Tibial artery (tissue), 4 donors: Measurements from ENCODE around the gene MICU2.
"Not testable (repeated sequence)": the region's sequence is repeated elsewhere in the genome, so short reads cannot be mapped to it uniquely, and the experiment has no call there.

ENCODE experiments used
- DNase-seq, 2 donors: peaks; one replicate each; pipeline ENCODE4 v3.0.0-alpha.2; 2019
- H3K27ac ChIP-seq, 2 donors: fragments of 200-600 bp; sonication (generic) in 1 of 2; 1 replicate in 1 of 2; 2 replicates in 1 of 2; pipeline ENCODE4 v1.5.1; 2018 to 2019; ENCODE audit warnings: mild to moderate bottlenecking in 1 of 2
- H3K27me3 ChIP-seq, 2 donors: fragments of 200-600 bp; sonication (generic) in 1 of 2; one replicate each; pipeline versions ENCODE4 v1.5.1 to v1.6.0; 2016 to 2019
- H3K36me3 ChIP-seq, 3 donors: fragments of 200-600 bp; sonication (generic) in 2 of 3; one replicate each; pipeline ENCODE4 v1.5.1; 2016 to 2019; ENCODE audit warnings: mild to moderate bottlenecking in 2 of 3
- H3K4me1 ChIP-seq, 4 donors: fragments of 200-600 bp; sonication (generic) in 2 of 4; 1 replicate in 3 of 4; 2 replicates in 1 of 4; pipeline ENCODE4 v1.5.1; 2016 to 2019
- H3K4me3 ChIP-seq, 2 donors: fragments of 200-600 bp; sonication (generic) in 1 of 2; 1 replicate in 1 of 2; 2 replicates in 1 of 2; pipeline ENCODE4 v1.5.1; 2018 to 2019; ENCODE audit warnings: mild to moderate bottlenecking in 2 of 2
- H3K9me3 ChIP-seq, 3 donors: fragments of 200-600 bp; sonication (generic) in 1 of 3; one replicate each; pipeline ENCODE4 v1.5.1; 2016 to 2019
- CTCF ChIP-seq, 2 experiments: fragments of 200-600 bp in 1 of 2; fragments of 450-650 bp in 1 of 2; IDR thresholded peaks; one replicate each; pipeline ENCODE4 v1.5.1; 2017 to 2019; ENCODE audit warnings: antibody characterized with exemption in 2 of 2, mild to moderate bottlenecking in 1 of 2, moderate library complexity in 1 of 2
- intact Hi-C: fragments of 100-400 bp; cut with DNase I; formaldehyde crosslinking; loops from one replicate; pipeline ENCODE4 v1.15.0; 2023; ENCODE audit warnings: low total_unique reads

MICU2 gene

GRCh38 chr13:21590231-21590630 is 13.7 kb downstream of the MICU2 start:
- TF ChIP-seq CTCF (IDR thresholded peaks at IDR 0.05), result no peak
- Histone ChIP-seq H3K4me1 (no peaks in the 10 kb centered on the region), H3K36me3 (no peaks in the 10 kb centered on the region), H3K27me3 (no peaks in the 10 kb centered on the region), H3K9me3 (no peaks in the 10 kb centered on the region), H3K4me3 (no peak overlapping the region), H3K27ac (no peak overlapping the region)
- intact Hi-C loops, result no loop called here
- DNase-seq, result no peak

- H3K27ac ChIP-seq, H3K36me3 ChIP-seq, DNase-seq, intact Hi-C loops, H3K4me1 ChIP-seq, H3K4me3 ChIP-seq, H3K27me3 ChIP-seq, H3K9me3 ChIP-seq: not testable (repeated sequence)
These were observed 14.5 kb downstream of the MICU2 start for GRCh38 chr13:21589510-21589909.

- H3K36me3 ChIP-seq, H3K27ac ChIP-seq, H3K9me3 ChIP-seq, intact Hi-C loops, DNase-seq, H3K4me3 ChIP-seq, H3K27me3 ChIP-seq, H3K4me1 ChIP-seq: not testable (repeated sequence)
These were observed 15.6 kb downstream of the MICU2 start for GRCh38 chr13:21588411-21588810.

- DNase-seq, result no peak
- Histone ChIP-seq H3K27ac (no peak overlapping the region), H3K4me1 (no peaks in the 10 kb centered on the region), H3K9me3 (peaks cover 0 to 9% (median 3%) of the 10 kb centered on the region in 3 donors), H3K36me3 (peaks cover 0 to 6% (median 0%) of the 10 kb centered on the region in 3 donors), H3K4me3 (no peak overlapping the region), H3K27me3 (no peaks in the 10 kb centered on the region)
- intact Hi-C loops, result no loop called here
- no peak for TF ChIP-seq CTCF (IDR thresholded peaks at IDR 0.05)
These were observed 18.9 kb downstream of the MICU2 start for GRCh38 chr13:21584973-21585592.

GRCh38 chr13:21583478-21583877 is 20.5 kb downstream of the MICU2 start:
- intact Hi-C loops, result no loop called here
- no peak for TF ChIP-seq CTCF (IDR thresholded peaks at IDR 0.05)

GRCh38 chr13:21580736-21581135 is 23.2 kb downstream of the MICU2 start:
- Histone ChIP-seq H3K4me3 (no peak overlapping the region), H3K9me3 (peaks cover 0 to 9% (median 3%) of the 10 kb centered on the region in 3 donors), H3K27ac (no peak overlapping the region), H3K36me3 (peaks cover 0 to 6% (median 0%) of the 10 kb centered on the region in 3 donors), H3K4me1 (no peaks in the 10 kb centered on the region), H3K27me3 (no peaks in the 10 kb centered on the region)
- TF ChIP-seq CTCF (IDR thresholded peaks at IDR 0.05), result no peak
- no peak for DNase-seq
- intact Hi-C loops, result no loop called here

More at GRCh38 chr13:21583478-21583877, 20.5 kb downstream of the MICU2 start:
- H3K27me3 ChIP-seq, result no peaks in the 10 kb centered on the region
- H3K9me3 ChIP-seq, result peaks cover 0 to 9% (median 3%) of the 10 kb centered on the region in 3 donors
- no peak overlapping the region for H3K4me3 ChIP-seq
- no peak for DNase-seq
- H3K36me3 ChIP-seq, result peaks cover 0 to 6% (median 0%) of the 10 kb centered on the region in 3 donors
- no peak overlapping the region for H3K27ac ChIP-seq
- H3K4me1 ChIP-seq, result no peaks in the 10 kb centered on the region
